ENCODE results near the gene NIPSNAP3A. TPM values are rescaled to one million over a fixed set of nuclear protein-coding genes. Genes with fewer than 3 reads are reported as not detected.

Gene NIPSNAP3A
- total and polyA plus RNA-seq, 4 experiments from 2014 or later = 11.3 to 28.8 (median 16.8) TPM

DNA sequence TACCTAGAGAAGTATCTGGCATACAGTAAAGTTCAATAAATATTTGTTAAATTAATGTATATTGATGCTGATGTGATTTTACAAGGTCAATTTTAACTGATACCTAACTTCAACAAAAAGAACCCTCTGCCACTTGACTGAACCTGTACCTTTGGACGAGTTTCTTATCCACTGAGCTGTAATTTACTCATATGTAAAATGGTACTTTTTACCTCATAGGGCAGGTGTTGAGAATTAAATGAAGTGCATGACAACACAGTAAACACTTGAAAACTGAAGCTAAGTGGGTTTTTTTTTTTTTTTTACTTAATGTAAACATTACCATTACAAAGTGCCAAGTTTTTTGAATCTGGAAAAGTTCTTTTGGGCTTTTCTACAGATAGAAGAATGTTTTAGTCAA is 31.9 kb downstream of the NIPSNAP3A start:
- no peaks in the 10 kb centered on the region for H3K4me1 ChIP-seq (ENCODE audit: insufficient read depth, low read length)
- no peaks in the 10 kb centered on the region for H3K4me1 Mint-ChIP-seq
- no peak overlapping the region for H3K27ac Mint-ChIP-seq
- peaks cover 0 to 8% of the 10 kb centered on the region in 2 donors for H3K36me3 Mint-ChIP-seq
- intact Hi-C loops (cut with micrococcal nuclease) = no loop called here
- H3K4me3 ChIP-seq (ENCODE audit: low read length in 2 of 2) = no peak overlapping the region
- no peak for DNase-seq
- no peaks in the 10 kb centered on the region for H3K27me3 Mint-ChIP-seq
- H3K4me3 Mint-ChIP-seq = no peak overlapping the region
- CTCF ChIA-PET (ENCODE audit: partially characterized antibody) = no interaction called here
- no peaks in the 10 kb centered on the region for H3K27me3 ChIP-seq (ENCODE audit: insufficient read depth, low read length)
- no peaks in the 10 kb centered on the region for H3K9me3 ChIP-seq (ENCODE audit: control insufficient read depth in 1 of 2, low read length in 2 of 2)
- POLR2A ChIA-PET (ENCODE audit: partially characterized antibody) = no interaction called here
- H3K27ac ChIP-seq (ENCODE audit: low read depth, low read length) = no peak overlapping the region
- no peaks in the 10 kb centered on the region for H3K36me3 ChIP-seq (ENCODE audit: insufficient read depth, low read length)
- H3K9me3 Mint-ChIP-seq = no peaks in the 10 kb centered on the region

DNA sequence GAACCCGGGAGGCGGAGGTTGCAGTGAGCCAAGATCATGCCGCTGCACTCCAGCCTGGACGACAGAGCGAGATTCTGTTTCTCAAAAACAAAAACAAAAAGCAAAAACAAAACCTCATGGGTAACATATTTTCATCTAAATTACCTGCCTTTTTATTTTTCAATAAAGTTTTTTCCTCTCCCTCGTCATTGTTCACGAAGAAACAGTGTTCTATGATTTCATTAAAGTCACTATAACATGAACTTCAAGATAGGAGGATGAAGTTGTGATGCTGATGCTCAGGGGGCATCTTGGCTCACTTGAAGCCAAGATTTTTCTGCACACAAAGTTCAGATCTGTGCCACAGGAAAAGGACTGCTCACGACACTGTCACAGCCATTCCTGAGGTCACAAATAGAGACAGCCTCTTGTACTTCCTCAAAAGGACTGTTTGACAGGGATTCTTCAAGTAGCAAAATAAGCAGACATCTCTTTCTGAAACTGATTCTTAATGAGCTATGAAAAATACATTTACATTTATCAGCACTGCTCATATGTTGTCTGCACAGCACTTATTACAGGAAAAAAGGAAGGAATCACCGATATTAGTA is 32.6 kb downstream of the NIPSNAP3A start:
- H3K36me3 ChIP-seq (ENCODE audit: insufficient read depth, low read length) = no peaks in the 10 kb centered on the region
- no peak for DNase-seq
- POLR2A ChIA-PET (ENCODE audit: partially characterized antibody) = no interaction called here
- intact Hi-C loops (cut with micrococcal nuclease) = no loop called here
- no peaks in the 10 kb centered on the region for H3K4me1 ChIP-seq (ENCODE audit: insufficient read depth, low read length)
- H3K27me3 ChIP-seq (ENCODE audit: insufficient read depth, low read length) = no peaks in the 10 kb centered on the region
- H3K27ac ChIP-seq (ENCODE audit: low read depth, low read length) = no peak overlapping the region
- no peak overlapping the region for H3K4me3 ChIP-seq (ENCODE audit: low read length in 2 of 2)
- CTCF ChIA-PET (ENCODE audit: partially characterized antibody) = interaction anchor here (1.4 kb wide), 1 partner anchor 636 kb away, joined by 8 read pairs; no protein-coding TSS in a partner anchor
- Mint-ChIP-seq H3K27me3 (no peaks in the 10 kb centered on the region), H3K27ac (no peak overlapping the region), H3K9me3 (no peaks in the 10 kb centered on the region), H3K36me3 (peaks cover 0 to 8% of the 10 kb centered on the region in 2 donors), H3K4me1 (no peaks in the 10 kb centered on the region), H3K4me3 (no peak overlapping the region)
- no peaks in the 10 kb centered on the region for H3K9me3 ChIP-seq (ENCODE audit: control insufficient read depth in 1 of 2, low read length in 2 of 2)

DNA sequence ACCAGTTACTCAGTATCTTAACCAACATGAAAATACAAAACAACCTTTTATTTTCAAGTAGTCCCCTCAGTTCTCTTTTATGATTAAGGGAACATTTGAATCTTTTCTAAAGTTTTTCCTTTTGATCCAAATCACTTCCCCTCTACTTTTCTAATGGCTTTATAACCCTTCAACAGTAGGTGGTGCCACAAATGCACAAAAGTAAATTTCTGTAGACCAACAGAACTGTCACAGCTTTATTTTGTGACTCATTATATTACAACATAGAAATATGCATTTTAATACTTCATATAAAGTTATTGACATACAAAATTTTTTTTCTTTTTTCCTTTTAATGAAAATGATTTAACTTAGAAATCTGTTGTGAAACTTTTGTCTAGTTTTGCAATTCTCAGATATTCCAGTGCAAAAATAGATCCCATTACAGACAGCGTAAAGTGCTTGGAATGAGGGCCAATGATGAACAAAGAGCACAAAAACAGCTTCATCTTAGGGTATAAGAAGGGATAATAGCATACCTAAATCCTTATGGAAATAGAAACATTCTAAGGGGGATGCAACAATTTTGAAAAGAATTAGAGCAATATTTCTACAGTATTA is 33.4 kb downstream of the NIPSNAP3A start:
- Mint-ChIP-seq H3K36me3 (peaks cover 0 to 8% of the 10 kb centered on the region in 2 donors), H3K27ac (no peak overlapping the region), H3K4me3 (no peak overlapping the region), H3K27me3 (no peaks in the 10 kb centered on the region), H3K9me3 (no peaks in the 10 kb centered on the region), H3K4me1 (no peaks in the 10 kb centered on the region)
- Histone ChIP-seq H3K36me3 (ENCODE audit: insufficient read depth, low read length) (no peaks in the 10 kb centered on the region), H3K4me1 (ENCODE audit: insufficient read depth, low read length) (no peaks in the 10 kb centered on the region), H3K4me3 (ENCODE audit: low read length in 2 of 2) (no peak overlapping the region), H3K9me3 (ENCODE audit: control insufficient read depth in 1 of 2, low read length in 2 of 2) (no peaks in the 10 kb centered on the region), H3K27ac (ENCODE audit: low read depth, low read length) (no peak overlapping the region), H3K27me3 (ENCODE audit: insufficient read depth, low read length) (no peaks in the 10 kb centered on the region)
- ChIA-PET POLR2A (ENCODE audit: partially characterized antibody) (no interaction called here), CTCF (ENCODE audit: partially characterized antibody) (interaction anchor here (1.2 to 1.4 kb wide), 2 partner anchors 635 to 938 kb away, joined by 3 to 8 read pairs; no protein-coding TSS in a partner anchor)
- intact Hi-C loops (cut with micrococcal nuclease) = loop anchor here (1.0 kb wide), 1 partner anchor 376 kb away; no protein-coding TSS in a partner anchor
- DNase-seq = peak in 1 of 5 donors; percentile 17

DNA sequence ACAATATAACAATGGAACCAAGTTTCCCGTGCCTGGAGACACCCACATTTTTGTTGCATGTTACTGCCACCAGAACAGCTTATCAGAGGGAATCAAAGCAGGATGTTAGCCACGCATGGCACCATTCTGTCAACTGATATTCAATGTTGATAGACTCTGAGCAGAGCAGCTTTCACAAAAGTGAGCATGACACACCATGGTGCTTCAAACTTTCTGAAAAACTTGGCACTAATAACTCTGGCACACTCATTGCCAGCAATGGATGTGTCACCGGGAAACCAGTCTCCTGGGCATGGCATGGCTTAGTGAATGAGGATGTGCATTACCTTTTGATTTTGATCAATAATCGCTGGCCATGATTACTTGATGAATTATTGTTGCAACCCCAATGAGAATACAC is 36.1 kb downstream of the NIPSNAP3A start:
- no peak for DNase-seq
- intact Hi-C loops (cut with micrococcal nuclease) = no loop called here
- H3K27me3 Mint-ChIP-seq = no peaks in the 10 kb centered on the region
- peaks cover 0 to 16% of the 10 kb centered on the region in 2 donors for H3K36me3 Mint-ChIP-seq
- POLR2A ChIA-PET (ENCODE audit: partially characterized antibody) = no interaction called here
- H3K27ac ChIP-seq (ENCODE audit: low read depth, low read length) = no peak overlapping the region
- CTCF ChIA-PET (ENCODE audit: partially characterized antibody) = interaction anchor here (1.1 kb wide), 1 partner anchor 335 kb away, joined by 3 read pairs; no protein-coding TSS in a partner anchor
- H3K36me3 ChIP-seq (ENCODE audit: insufficient read depth, low read length) = no peaks in the 10 kb centered on the region
- H3K4me1 ChIP-seq (ENCODE audit: insufficient read depth, low read length) = no peaks in the 10 kb centered on the region
- no peak overlapping the region for H3K27ac Mint-ChIP-seq
- no peak overlapping the region for H3K4me3 Mint-ChIP-seq
- no peaks in the 10 kb centered on the region for H3K9me3 Mint-ChIP-seq
- H3K4me3 ChIP-seq (ENCODE audit: low read length in 2 of 2) = no peak overlapping the region
- H3K27me3 ChIP-seq (ENCODE audit: insufficient read depth, low read length) = no peaks in the 10 kb centered on the region
- H3K9me3 ChIP-seq (ENCODE audit: control insufficient read depth in 1 of 2, low read length in 2 of 2) = no peaks in the 10 kb centered on the region
- no peaks in the 10 kb centered on the region for H3K4me1 Mint-ChIP-seq

DNA sequence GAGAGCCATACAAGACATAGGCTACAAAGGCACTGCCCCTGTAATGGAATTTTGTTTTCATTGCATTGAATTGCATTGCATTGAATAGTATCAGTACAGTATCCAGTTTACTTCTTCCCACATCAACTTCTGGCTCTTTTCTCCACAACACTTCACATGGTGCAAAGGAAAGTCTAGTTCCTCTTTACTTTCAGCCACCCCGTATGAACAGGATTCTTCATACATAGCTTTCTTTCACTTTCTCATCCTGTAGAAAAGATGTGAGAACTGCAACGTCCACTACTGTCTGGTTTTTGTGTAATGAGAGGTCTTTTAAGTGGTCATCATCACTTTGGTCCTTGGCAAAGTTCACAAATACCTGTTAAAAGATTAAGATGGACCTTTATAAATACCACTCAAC is 36.6 kb downstream of the NIPSNAP3A start:
- Mint-ChIP-seq H3K36me3 (peaks cover 0 to 16% of the 10 kb centered on the region in 2 donors), H3K27ac (no peak overlapping the region), H3K4me3 (no peak overlapping the region), H3K4me1 (no peaks in the 10 kb centered on the region), H3K9me3 (no peaks in the 10 kb centered on the region), H3K27me3 (no peaks in the 10 kb centered on the region)
- intact Hi-C loops (cut with micrococcal nuclease) = no loop called here
- H3K27ac ChIP-seq (ENCODE audit: low read depth, low read length) = no peak overlapping the region
- no peak overlapping the region for H3K4me3 ChIP-seq (ENCODE audit: low read length in 2 of 2)
- no peaks in the 10 kb centered on the region for H3K36me3 ChIP-seq (ENCODE audit: insufficient read depth, low read length)
- H3K9me3 ChIP-seq (ENCODE audit: control insufficient read depth in 1 of 2, low read length in 2 of 2) = no peaks in the 10 kb centered on the region
- H3K27me3 ChIP-seq (ENCODE audit: insufficient read depth, low read length) = no peaks in the 10 kb centered on the region
- ChIA-PET POLR2A (ENCODE audit: partially characterized antibody) (no interaction called here), CTCF (ENCODE audit: partially characterized antibody) (no interaction called here)
- H3K4me1 ChIP-seq (ENCODE audit: insufficient read depth, low read length) = no peaks in the 10 kb centered on the region
- DNase-seq = no peak

DNA sequence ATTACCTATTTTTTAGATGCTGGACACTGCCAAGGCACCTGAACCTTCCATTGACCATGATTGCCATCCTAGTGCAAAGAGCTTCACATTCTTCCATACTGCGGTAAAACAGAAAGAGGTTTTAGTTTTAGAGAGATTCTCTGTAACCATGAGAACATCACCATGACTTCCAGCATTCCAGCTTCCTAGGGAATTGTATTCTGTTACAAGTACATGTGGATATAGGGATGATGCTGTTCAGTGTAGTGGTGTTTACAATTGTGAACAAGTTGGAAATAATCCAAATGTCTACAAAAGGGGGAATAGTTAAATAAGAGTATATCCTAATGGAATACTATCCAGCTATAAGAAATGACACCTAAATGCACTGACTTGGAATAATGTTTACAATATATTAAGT is 38.8 kb downstream of the NIPSNAP3A start:
- no peak overlapping the region for H3K4me3 ChIP-seq (ENCODE audit: low read length in 2 of 2)
- H3K4me3 Mint-ChIP-seq = no peak overlapping the region
- H3K9me3 ChIP-seq (ENCODE audit: control insufficient read depth in 1 of 2, low read length in 2 of 2) = no peaks in the 10 kb centered on the region
- ChIA-PET CTCF (ENCODE audit: partially characterized antibody) (interaction anchor here (0.9 kb wide), 2 partner anchors 8 to 79 kb away, joined by 3 read pairs; no protein-coding TSS in a partner anchor), POLR2A (ENCODE audit: partially characterized antibody) (no interaction called here)
- H3K36me3 ChIP-seq (ENCODE audit: insufficient read depth, low read length) = no peaks in the 10 kb centered on the region
- H3K9me3 Mint-ChIP-seq = no peaks in the 10 kb centered on the region
- H3K27me3 ChIP-seq (ENCODE audit: insufficient read depth, low read length) = no peaks in the 10 kb centered on the region
- no peak overlapping the region for H3K27ac ChIP-seq (ENCODE audit: low read depth, low read length)
- intact Hi-C loops (cut with micrococcal nuclease) = no loop called here
- H3K36me3 Mint-ChIP-seq = peaks cover 0 to 22% of the 10 kb centered on the region in 2 donors
- H3K4me1 ChIP-seq (ENCODE audit: insufficient read depth, low read length) = no peaks in the 10 kb centered on the region
- no peaks in the 10 kb centered on the region for H3K4me1 Mint-ChIP-seq
- H3K27me3 Mint-ChIP-seq = no peaks in the 10 kb centered on the region
- H3K27ac Mint-ChIP-seq = no peak overlapping the region
- DNase-seq = no peak

DNA sequence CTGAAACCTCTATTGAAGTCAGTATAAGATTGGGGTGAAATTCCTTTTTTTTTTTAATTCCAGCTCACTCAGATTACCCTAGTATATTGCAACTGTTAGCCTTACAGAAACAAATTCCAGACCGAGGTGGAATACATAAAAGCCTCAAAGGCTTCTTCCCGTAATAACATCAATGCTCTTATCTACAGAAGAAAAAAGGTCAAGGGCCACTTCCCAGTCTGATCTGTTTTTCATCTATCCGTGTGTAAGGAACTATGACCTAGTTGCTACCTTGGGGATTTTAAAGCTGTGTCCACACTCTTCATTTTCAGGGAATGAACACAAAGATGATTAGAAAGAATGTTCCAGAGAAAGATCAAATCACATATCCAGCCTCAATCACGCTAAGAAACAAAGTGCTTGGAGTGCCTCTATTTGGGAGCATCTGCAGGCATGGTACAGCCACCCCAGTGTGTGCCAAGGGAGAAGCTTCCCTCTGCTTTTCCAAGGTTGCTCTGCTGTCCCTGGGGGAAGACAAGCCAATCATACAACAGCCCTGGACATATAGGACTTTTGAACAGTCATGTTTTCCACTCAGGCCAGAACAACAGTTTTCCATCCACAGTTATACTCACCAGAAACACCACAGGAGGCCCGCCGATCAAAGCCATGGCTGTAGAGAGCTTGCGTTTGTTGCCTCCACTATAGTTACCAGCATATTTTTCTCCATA is 40.0 kb downstream of the NIPSNAP3A start:
- H3K4me3 Mint-ChIP-seq = no peak overlapping the region
- no peaks in the 10 kb centered on the region for H3K36me3 ChIP-seq (ENCODE audit: insufficient read depth, low read length)
- no peak overlapping the region for H3K4me3 ChIP-seq (ENCODE audit: low read length in 2 of 2)
- no peak overlapping the region for H3K27ac ChIP-seq (ENCODE audit: low read depth, low read length)
- H3K4me1 ChIP-seq (ENCODE audit: insufficient read depth, low read length) = no peaks in the 10 kb centered on the region
- no peaks in the 10 kb centered on the region for H3K9me3 ChIP-seq (ENCODE audit: control insufficient read depth in 1 of 2, low read length in 2 of 2)
- POLR2A ChIA-PET (ENCODE audit: partially characterized antibody) = no interaction called here
- no peaks in the 10 kb centered on the region for H3K9me3 Mint-ChIP-seq
- DNase-seq = no peak
- H3K27me3 Mint-ChIP-seq = no peaks in the 10 kb centered on the region
- peaks cover 5 to 26% of the 10 kb centered on the region in 2 donors for H3K36me3 Mint-ChIP-seq
- no peaks in the 10 kb centered on the region for H3K4me1 Mint-ChIP-seq
- CTCF ChIA-PET (ENCODE audit: partially characterized antibody) = interaction anchor here (0.8 kb wide), 1 partner anchor 693 kb away, joined by 3 read pairs; no protein-coding TSS in a partner anchor
- H3K27me3 ChIP-seq (ENCODE audit: insufficient read depth, low read length) = no peaks in the 10 kb centered on the region
- peak overlapping the region in 1 of 7 donors; percentile 4 for H3K27ac Mint-ChIP-seq
- intact Hi-C loops (cut with micrococcal nuclease) = no loop called here
